Sigmoid colon (tissue), 4 donors: ENCODE data around the gene CFAP99.

Source experiments
- CTCF ChIP-seq, 4 experiments: fragments of 450-650 bp in 3 of 4; fragments of 200-600 bp in 1 of 4; IDR thresholded peaks; one replicate each; pipeline ENCODE4 v1.5.1; 2016 to 2019; ENCODE audit warnings: antibody characterized with exemption in 4 of 4, mild to moderate bottlenecking in 3 of 4, moderate library complexity in 2 of 4
- POLR2AphosphoS5 ChIP-seq, 4 donors: sonication (generic); formaldehyde crosslinking; IDR thresholded peaks; one replicate each; pipeline ENCODE4 v1.6.1; 2017; ENCODE audit warnings: antibody characterized with exemption in 4 of 4

- no peak for TF ChIP-seq CTCF (IDR thresholded peaks at IDR 0.05)
- no peak for TF ChIP-seq POLR2AphosphoS5 (IDR thresholded peaks at IDR 0.05)
Measured at GRCh38 chr4:2413821-2414610, 4.7 kb upstream of the CFAP99 start.
